K562 (cell line): Measurements from ENCODE around the gene ZC3H13. TPM values are rescaled to one million over a fixed set of nuclear protein-coding genes. Genes with fewer than 3 reads are reported as not detected.

Source experiments
- CREM ChIP-seq: IDR thresholded peaks from 2 replicates; pipeline ENCODE4 v1.6.1; 2014; ENCODE audit warnings: antibody characterized with exemption, low read depth
- DIDO1 ChIP-seq: fragments of 450-650 bp; IDR thresholded peaks from 2 replicates; pipeline ENCODE4 v1.6.1; 2016; ENCODE audit warnings: low read depth, missing biosample characterization, missing genetic modification characterization
- ELF4 ChIP-seq: fragments of 450-650 bp; formaldehyde crosslinking; IDR thresholded peaks from 2 replicates; pipeline ENCODE4 v1.4.0; 2022; ENCODE audit warnings: missing genetic modification characterization
- ERF ChIP-seq: fragments of 450-650 bp; formaldehyde crosslinking; IDR thresholded peaks from 2 replicates; pipeline ENCODE4 v1.4.0; 2020; ENCODE audit warnings: mild to moderate bottlenecking, mixed read lengths
- HDAC6 ChIP-seq: IDR thresholded peaks from 2 replicates; pipeline ENCODE4 v1.6.1; 2012; ENCODE audit warnings: low read depth, mild to moderate bottlenecking, control low read depth, inconsistent platforms, low read length, moderate library complexity
- HDAC8 ChIP-seq: fragments of 450-650 bp; IDR thresholded peaks from 2 replicates; pipeline ENCODE4 v1.6.1; 2016; ENCODE audit warnings: mild to moderate bottlenecking, missing genetic modification characterization, moderate library complexity, missing compliant biosample characterization
- KLF13 ChIP-seq: fragments of 450-650 bp; IDR thresholded peaks from 2 replicates; pipeline ENCODE4 v1.6.1; 2016; ENCODE audit warnings: missing genetic modification characterization, low read depth, mild to moderate bottlenecking, missing compliant biosample characterization, moderate library complexity, borderline replicate concordance
- LARP7 ChIP-seq: fragments of 450-650 bp; IDR thresholded peaks from 2 replicates; pipeline ENCODE4 v1.6.1; 2016
- MAFF ChIP-seq: IDR thresholded peaks from 2 replicates; pipeline ENCODE4 v1.6.1; 2012; ENCODE audit warnings: low read length, improper control_type of control experiment
- NR2F6 ChIP-seq: fragments of 450-650 bp; formaldehyde crosslinking; IDR thresholded peaks from 2 replicates; pipeline ENCODE4 v1.4.0; 2020; ENCODE audit warnings: mild to moderate bottlenecking
- POLR2H ChIP-seq: IDR thresholded peaks from 2 replicates; pipeline ENCODE4 v1.6.1; 2016; ENCODE audit warnings: missing genetic modification characterization, low read depth, mild to moderate bottlenecking, control low read depth, missing compliant biosample characterization, moderate library complexity
- POU5F1 ChIP-seq: fragments of 150-350 bp; IDR thresholded peaks from 2 replicates; pipeline ENCODE4 v1.6.1; 2014; ENCODE audit warnings: borderline replicate concordance, low read length, low read depth, mild to moderate bottlenecking; ENCODE audit not compliant: partially characterized antibody
- PTTG1 ChIP-seq: fragments of 450-650 bp; IDR thresholded peaks from 2 replicates; pipeline ENCODE4 v1.6.1; 2016; ENCODE audit warnings: low read depth, mild to moderate bottlenecking, missing genetic modification characterization, missing compliant biosample characterization
- RAD51 ChIP-seq: fragments of 450-650 bp; IDR thresholded peaks from 2 replicates; pipeline ENCODE4 v1.7.1; 2016; ENCODE audit warnings: low read depth, mild to moderate bottlenecking, borderline replicate concordance
- SLC30A9 ChIP-seq: fragments of 250-450 bp; sonication (Bioruptor Pico); IDR thresholded peaks from 2 replicates; pipeline ENCODE4 v1.8.0; 2022; ENCODE audit warnings: mild to moderate bottlenecking, moderate library complexity
- SRSF7 ChIP-seq: fragments of 200-400 bp; formaldehyde crosslinking; optimal IDR thresholded peaks from 2 replicates; pipeline ENCODE3; 2017; ENCODE audit warnings: mild to moderate bottlenecking, low read depth, low read length
- TAF1 ChIP-seq: IDR thresholded peaks from 2 replicates; pipeline ENCODE4 v1.6.1; 2011; ENCODE audit warnings: mild to moderate bottlenecking, low read length, moderate library complexity; ENCODE audit not compliant: insufficient read depth, control insufficient read depth, severe bottlenecking; ENCODE audit errors: extremely low read depth
- TBP ChIP-seq: optimal IDR thresholded peaks from 2 replicates; pipeline ENCODE3; 2011; ENCODE audit warnings: low read depth, low read length, improper control_type of control experiment
- XRCC3 ChIP-seq: fragments of 450-650 bp; IDR thresholded peaks from 2 replicates; pipeline ENCODE4 v1.6.1; 2017; ENCODE audit warnings: mild to moderate bottlenecking, moderate library complexity
- ZNF23 ChIP-seq: fragments of 250-450 bp; sonication (Bioruptor Pico); IDR thresholded peaks from 2 replicates; pipeline ENCODE4 v1.4.0; 2020; ENCODE audit warnings: mild to moderate bottlenecking
- ZNF75A ChIP-seq: fragments of 450-650 bp; formaldehyde crosslinking; IDR thresholded peaks from 2 replicates; pipeline ENCODE4 v1.4.0; 2020; ENCODE audit warnings: mild to moderate bottlenecking
- ZNF778 ChIP-seq: fragments of 450-650 bp; formaldehyde crosslinking; IDR thresholded peaks from 2 replicates; pipeline ENCODE4 v1.4.0; 2020; ENCODE audit warnings: mild to moderate bottlenecking, moderate library complexity
- polyA plus RNA-seq, 8 experiments: library from polyadenylated mRNA; depleted of rRNA in 4 of 8; stranded (reverse) in 5 of 8; unstranded in 3 of 8; fragments of >200 nt; fragmentation: Nextera tagmentation in 2 of 8; fragmentation: Illumina TruSeq in 1 of 8; extraction: Ambion mirVana in 2 of 8; extraction: Trizol in 1 of 8; gene quantifications; 2 replicates each; pipeline versions ENCODE4 v1.2.1 to v1.2.3, GENCODE V29; 2011 to 2014; ENCODE audit warnings: inconsistent platforms in 1 of 8, missing spikeins in 1 of 8
- total RNA-seq, 7 experiments: library from RNA; depleted of rRNA in 6 of 7; stranded (reverse); fragments of >200 nt in 6 of 7; fragmentation: Illumina TruSeq in 2 of 7; extraction: Trizol in 2 of 7; gene quantifications; 2 replicates each; pipeline versions ENCODE4 v1.2.1 to v1.2.3, GENCODE V29; 2011 to 2021; ENCODE audit warnings: low replicate concordance in 1 of 7
- TF ChIP-seq, protein P1 (sequence below), 2 experiments: fragments of 450-650 bp; IDR thresholded peaks; 2 replicates each; pipeline ENCODE4 v1.6.1; 2016
- TF ChIP-seq, protein P2 (sequence below): fragments of 450-650 bp; IDR thresholded peaks from one replicate; pipeline ENCODE4 v1.6.1; 2018; ENCODE audit warnings: mild to moderate bottlenecking, moderate library complexity; ENCODE audit not compliant: partially characterized antibody
- TF ChIP-seq, protein P3 (sequence below): fragments of 200-800 bp; sonication (Bioruptor generic); IDR thresholded peaks from 2 replicates; pipeline ENCODE4 v1.6.1; 2017; ENCODE audit warnings: missing genetic modification characterization, missing compliant biosample characterization

Gene ZC3H13
- total and polyA plus RNA-seq, 9 of the 15 experiments (the other 6 are each of a cell fraction or from before 2014, with no cell fraction given): 4.9 to 27.6 (median 12.1) TPM

DNA sequence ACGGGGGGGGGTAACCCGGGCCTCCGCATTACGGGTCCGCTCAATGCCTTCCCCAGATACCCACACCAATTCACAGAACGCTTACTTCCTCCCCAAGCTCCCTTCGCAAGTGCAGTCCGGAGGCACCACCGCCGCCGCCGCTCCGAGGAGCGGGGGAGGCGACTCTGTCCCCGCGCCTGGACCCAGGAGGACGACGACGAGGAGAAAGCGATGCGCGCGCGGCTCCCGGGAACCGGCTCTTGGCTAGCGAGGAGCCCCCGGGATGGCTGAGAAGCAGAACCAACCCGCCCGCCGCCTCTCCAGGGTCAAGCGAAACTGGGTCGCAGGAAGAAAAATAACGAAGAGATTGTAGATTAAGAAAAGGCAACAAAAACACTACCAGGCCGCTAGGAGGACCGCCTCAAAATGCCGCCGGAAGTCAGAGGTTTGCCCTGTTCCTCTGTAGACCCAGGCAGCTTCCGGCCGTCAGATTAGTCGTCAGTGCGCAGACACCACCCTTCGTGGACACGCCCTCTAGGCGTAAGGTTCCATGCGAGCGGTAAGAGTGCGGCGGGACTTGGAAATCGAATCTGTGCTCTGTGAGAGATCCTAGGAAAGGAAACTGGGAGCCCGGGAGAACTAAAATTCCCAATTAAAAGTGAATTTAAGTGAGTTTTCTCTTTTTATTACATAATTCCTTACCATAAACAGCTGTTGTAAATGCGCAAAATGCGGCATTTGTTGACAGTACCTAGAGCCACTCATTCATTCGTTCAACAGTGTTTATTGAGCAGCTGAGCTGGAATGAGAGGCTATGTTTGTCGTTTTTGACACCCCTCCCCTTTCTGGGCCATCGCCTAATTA is at the start of gene ZC3H13 (continued):
- TF ChIP-seq NR2F6 (no peak), HDAC8 (no peak), ELF4 (no peak), ZNF778 (no peak), DIDO1 (tag) (no peak; the same call in 1 of the 2 replicates), MAFF (no peak), LARP7 (no peak), TAF1 (peak; percentile 75), TBP (peak; percentile 75), RAD51 (no peak), ZNF23 (CRISPR knock-in tag) (no peak), SLC30A9 (CRISPR knock-in tag) (no peak), POLR2H (tag) (peak; percentile 61; the same call in 1 of the 2 replicates), PTTG1 (tag) (no peak), KLF13 (tag) (no peak), SRSF7 (no peak), XRCC3 (no peak), ERF (no peak), ZNF75A (CRISPR knock-in tag) (no peak), HDAC6 (no peak), CREM (peak; percentile 98), POU5F1 (no peak)
- TF ChIP-seq, protein P1, sequence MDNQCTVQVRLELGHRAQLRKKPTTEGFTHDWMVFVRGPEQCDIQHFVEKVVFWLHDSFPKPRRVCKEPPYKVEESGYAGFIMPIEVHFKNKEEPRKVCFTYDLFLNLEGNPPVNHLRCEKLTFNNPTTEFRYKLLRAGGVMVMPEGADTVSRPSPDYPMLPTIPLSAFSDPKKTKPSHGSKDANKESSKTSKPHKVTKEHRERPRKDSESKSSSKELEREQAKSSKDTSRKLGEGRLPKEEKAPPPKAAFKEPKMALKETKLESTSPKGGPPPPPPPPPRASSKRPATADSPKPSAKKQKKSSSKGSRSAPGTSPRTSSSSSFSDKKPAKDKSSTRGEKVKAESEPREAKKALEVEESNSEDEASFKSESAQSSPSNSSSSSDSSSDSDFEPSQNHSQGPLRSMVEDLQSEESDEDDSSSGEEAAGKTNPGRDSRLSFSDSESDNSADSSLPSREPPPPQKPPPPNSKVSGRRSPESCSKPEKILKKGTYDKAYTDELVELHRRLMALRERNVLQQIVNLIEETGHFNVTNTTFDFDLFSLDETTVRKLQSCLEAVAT (IDR thresholded peaks at IDR 0.05): no peak
- TF ChIP-seq, protein P2, sequence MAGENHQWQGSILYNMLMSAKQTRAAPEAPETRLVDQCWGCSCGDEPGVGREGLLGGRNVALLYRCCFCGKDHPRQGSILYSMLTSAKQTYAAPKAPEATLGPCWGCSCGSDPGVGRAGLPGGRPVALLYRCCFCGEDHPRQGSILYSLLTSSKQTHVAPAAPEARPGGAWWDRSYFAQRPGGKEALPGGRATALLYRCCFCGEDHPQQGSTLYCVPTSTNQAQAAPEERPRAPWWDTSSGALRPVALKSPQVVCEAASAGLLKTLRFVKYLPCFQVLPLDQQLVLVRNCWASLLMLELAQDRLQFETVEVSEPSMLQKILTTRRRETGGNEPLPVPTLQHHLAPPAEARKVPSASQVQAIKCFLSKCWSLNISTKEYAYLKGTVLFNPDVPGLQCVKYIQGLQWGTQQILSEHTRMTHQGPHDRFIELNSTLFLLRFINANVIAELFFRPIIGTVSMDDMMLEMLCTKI: no peak
- TF ChIP-seq, protein P3, sequence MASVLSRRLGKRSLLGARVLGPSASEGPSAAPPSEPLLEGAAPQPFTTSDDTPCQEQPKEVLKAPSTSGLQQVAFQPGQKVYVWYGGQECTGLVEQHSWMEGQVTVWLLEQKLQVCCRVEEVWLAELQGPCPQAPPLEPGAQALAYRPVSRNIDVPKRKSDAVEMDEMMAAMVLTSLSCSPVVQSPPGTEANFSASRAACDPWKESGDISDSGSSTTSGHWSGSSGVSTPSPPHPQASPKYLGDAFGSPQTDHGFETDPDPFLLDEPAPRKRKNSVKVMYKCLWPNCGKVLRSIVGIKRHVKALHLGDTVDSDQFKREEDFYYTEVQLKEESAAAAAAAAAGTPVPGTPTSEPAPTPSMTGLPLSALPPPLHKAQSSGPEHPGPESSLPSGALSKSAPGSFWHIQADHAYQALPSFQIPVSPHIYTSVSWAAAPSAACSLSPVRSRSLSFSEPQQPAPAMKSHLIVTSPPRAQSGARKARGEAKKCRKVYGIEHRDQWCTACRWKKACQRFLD (CRISPR knock-in tag): no peak
